Measurements from ENCODE around the gene CHST15. TPM values are rescaled to one million over a fixed set of nuclear protein-coding genes. Genes with fewer than 3 reads are reported as not detected.

The CHST15 gene
- total RNA-seq, 2 experiments from 2014 or later, result 0.09 TPM; not detected in 1

DNA sequence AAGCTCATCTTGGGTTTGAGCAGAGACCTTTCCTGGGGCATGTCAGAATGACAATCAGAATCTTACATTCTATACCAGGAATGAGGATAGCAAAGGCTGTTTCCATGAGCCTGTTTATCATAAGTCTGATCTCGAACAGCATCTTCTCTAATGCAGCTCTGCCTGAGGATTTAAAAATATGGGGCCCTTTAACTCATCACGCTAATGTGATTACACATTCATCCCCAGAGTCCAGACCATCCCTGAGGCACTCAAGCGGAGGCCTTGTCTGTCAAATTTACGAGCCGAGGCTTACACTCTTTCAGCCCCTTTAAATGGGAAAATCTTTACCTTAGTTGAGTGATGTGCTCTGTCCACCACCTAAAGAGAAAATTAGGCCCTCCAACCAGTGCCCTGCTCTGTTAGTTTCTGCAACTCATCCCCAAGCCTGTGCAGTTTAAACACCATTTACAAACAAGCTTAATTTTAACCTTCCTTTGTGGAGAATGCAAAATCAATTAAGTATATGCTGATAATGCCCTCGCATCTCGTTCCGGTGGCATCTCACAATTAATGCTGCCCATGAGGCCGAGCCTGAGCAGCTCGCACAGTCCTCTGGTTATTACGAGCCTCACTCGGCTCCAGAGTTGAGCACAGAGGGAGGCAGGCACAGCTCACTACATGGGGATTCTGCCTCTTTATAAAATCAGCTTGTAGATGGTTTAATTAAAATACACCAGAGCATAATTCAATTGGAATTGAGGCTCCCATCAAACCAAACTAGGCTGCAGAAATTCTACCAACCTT is 16.0 kb downstream of the CHST15 start:
- Mint-ChIP-seq H3K9me3 (ENCODE audit: low read depth) (no peaks in the 10 kb centered on the region), H3K27ac (no peak overlapping the region), H3K27me3 (peaks cover 14% of the 10 kb centered on the region), H3K4me3 (no peak overlapping the region), H3K36me3 (no peaks in the 10 kb centered on the region), H3K4me1 (peaks cover 4% of the 10 kb centered on the region)
- CTCF ChIA-PET, result no interaction called here
- DNase-seq (no peak), ATAC-seq (no peak)

DNA sequence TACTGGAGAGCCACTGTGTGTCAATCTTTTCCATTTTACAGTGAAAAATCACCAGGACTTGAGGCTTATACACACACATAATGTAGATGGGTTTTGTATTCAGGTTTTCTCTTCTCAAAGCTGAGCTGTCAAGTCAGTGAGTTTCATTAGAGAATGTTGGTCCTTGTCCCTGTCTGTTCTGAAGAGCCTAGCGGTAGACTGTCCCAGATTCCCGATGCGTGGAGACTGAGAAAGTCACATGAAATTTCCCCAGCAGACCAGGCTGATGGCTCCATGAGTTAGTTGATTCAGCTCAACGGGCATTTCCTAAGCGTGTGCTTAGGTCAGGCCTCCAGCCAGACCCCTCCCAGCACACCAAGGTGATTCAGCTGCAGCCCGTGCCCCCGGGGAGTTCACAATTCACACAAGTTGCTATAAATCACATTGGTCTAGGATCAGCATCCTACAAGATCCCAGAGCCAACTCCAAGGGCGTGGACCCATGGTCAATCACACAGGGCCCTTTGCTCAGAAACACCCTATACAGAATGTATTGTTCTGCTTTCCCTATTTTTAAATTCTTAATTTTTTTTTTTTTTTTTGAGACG is 17.2 kb downstream of the CHST15 start:
- Mint-ChIP-seq H3K4me1 (peaks cover 4% of the 10 kb centered on the region), H3K9me3 (ENCODE audit: low read depth) (no peaks in the 10 kb centered on the region), H3K27me3 (peaks cover 20% of the 10 kb centered on the region), H3K27ac (no peak overlapping the region), H3K36me3 (no peaks in the 10 kb centered on the region), H3K4me3 (no peak overlapping the region)
- DNase-seq, result no peak
- no peak for ATAC-seq
- CTCF ChIA-PET, result no interaction called here

DNA sequence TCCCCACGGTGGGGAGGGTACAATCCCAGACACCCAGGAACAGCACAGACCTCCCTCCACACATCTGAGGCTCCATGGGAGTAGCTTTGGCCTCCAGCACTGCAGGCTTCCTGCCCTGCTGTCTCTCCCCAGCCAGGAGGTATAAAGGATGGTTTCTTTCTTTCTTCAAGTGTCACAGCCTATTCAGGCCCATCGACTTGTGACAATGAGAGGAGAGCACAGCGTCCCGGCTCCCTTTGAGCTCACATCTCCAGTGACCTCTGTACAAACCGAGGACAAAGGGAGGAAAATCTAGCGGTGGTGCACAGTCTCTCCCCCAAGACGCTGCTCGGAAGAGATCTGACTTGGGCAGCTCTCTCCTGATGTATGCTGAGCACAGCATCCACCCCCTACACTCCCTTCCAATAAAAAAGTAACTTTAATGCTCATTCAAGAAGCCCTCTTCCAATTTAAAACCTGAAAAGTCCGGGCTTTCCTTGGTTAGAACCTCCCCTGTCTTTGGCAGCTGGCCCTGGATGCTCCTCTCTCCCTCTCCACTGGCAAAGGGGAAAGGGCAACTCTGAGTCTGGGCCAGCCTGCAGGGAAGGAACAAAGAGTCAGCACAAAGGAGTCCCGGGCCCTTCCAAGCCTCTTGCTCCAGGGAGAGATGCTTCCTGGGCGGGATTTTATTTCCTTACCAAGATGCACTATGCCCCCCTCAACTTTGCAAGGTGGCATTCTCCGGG is 18.0 kb downstream of the CHST15 start:
- DNase-seq (no peak), ATAC-seq (no peak)
- H3K4me1 Mint-ChIP-seq, result peaks cover 4% of the 10 kb centered on the region
- CTCF ChIA-PET, result no interaction called here
- H3K9me3 Mint-ChIP-seq (ENCODE audit: low read depth), result no peaks in the 10 kb centered on the region
- peaks cover 20% of the 10 kb centered on the region for H3K27me3 Mint-ChIP-seq
- no peak overlapping the region for H3K27ac Mint-ChIP-seq
- H3K4me3 Mint-ChIP-seq, result no peak overlapping the region
- H3K36me3 Mint-ChIP-seq, result no peaks in the 10 kb centered on the region

DNA sequence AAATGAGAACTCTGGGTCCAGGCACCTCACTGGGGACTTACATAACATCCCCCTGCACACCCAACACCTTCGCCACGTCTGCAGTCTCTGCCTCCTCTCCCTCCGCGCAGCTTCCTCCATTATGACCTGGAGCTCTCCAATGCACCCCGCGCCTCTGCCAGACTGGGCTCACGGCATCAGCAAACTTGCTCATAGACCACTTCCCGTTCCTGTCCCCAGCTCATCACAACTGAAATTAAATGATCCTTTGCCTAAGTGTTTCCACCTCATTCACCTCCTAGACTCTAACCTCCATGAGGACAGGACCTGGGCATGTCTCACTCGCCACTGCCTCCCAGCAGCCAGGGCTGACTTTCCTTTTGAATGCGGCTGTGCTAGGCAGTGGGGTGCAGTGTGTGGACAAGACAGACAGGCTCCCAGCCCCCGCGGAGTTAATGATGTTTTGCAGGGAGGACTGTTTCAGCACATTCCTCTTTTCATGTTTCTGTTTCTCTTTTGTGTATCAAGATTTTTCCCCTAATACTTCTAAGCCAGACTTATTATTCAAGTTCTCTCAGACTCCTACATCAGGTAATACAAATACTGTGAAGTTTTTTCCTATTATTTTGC is 18.8 kb downstream of the CHST15 start:
- Mint-ChIP-seq H3K27ac (no peak overlapping the region), H3K4me3 (no peak overlapping the region), H3K9me3 (ENCODE audit: low read depth) (no peaks in the 10 kb centered on the region), H3K4me1 (peaks cover 4% of the 10 kb centered on the region), H3K27me3 (peaks cover 17% of the 10 kb centered on the region), H3K36me3 (no peaks in the 10 kb centered on the region)
- DNase-seq, result no peak
- no peak for ATAC-seq
- CTCF ChIA-PET, result no interaction called here

DNA sequence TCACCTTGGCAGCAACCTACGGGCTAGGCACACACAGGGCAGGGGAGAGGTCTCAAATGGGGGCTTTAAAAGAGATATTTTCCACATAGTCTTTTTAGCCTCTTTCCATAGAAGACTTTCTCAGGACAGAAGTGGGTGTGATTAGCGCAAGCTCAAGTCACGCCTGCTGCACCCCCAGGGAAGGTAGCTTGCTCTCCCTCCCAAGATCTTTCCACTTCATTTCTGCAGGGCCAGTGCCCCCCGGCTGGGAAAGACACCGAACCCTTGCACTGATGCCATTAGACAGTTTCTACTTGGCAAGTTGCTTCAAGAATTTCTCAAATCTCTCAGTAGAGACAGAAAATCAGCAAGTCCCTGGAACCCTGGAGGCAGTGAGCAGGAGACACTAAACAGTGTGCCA is 19.4 kb downstream of the CHST15 start:
- Mint-ChIP-seq H3K36me3 (no peaks in the 10 kb centered on the region), H3K27me3 (peaks cover 17% of the 10 kb centered on the region), H3K9me3 (ENCODE audit: low read depth) (no peaks in the 10 kb centered on the region), H3K4me1 (peaks cover 4% of the 10 kb centered on the region), H3K4me3 (no peak overlapping the region), H3K27ac (no peak overlapping the region)
- DNase-seq (no peak), ATAC-seq (no peak)
- CTCF ChIA-PET, result no interaction called here

DNA sequence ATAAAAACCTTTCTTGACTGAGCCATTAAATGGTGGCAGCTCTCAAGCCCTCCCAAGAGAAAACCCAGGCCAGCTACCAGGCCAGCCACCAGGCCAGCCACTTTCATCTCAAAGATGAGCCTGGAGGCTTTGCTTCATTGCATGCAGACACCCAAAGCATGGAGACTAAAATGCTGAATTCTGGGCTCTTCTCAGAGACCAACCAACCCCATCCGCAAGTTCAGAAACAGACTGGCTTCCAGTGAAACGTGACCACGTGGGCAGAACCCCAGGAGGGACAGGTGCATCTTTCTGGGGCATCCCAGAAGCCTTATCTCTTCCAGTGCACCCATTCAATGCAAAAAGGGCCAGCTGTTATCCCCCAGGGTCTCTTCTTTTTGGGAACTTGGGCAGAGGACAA is 20.9 kb downstream of the CHST15 start:
- CTCF ChIA-PET, result no interaction called here
- DNase-seq (no peak), ATAC-seq (no peak)
- Mint-ChIP-seq H3K27me3 (peaks cover 17% of the 10 kb centered on the region), H3K4me1 (peaks cover 4% of the 10 kb centered on the region), H3K27ac (no peak overlapping the region), H3K36me3 (no peaks in the 10 kb centered on the region), H3K9me3 (ENCODE audit: low read depth) (no peaks in the 10 kb centered on the region), H3K4me3 (no peak overlapping the region)

DNA sequence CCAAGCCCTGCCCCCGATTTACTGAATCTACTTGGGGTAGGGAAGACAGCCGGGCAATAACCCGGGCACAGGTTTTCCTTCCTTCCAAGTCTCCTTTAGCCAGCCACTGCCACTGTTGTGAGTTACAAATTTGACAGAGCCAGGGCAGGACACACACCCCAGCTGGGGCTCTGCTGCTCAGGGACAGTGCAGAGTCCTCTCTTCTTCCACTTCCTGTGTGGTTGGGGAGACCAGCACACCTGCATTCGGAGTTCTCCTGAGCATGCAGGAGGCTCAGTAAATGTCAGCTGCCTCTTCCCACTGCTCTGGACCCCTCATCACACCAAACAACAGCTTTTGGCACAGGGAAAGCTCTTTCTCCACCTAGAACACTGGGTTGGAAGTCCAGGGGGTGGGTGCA is 21.3 kb downstream of the CHST15 start:
- Mint-ChIP-seq H3K4me3 (no peak overlapping the region), H3K9me3 (ENCODE audit: low read depth) (no peaks in the 10 kb centered on the region), H3K36me3 (no peaks in the 10 kb centered on the region), H3K27me3 (peaks cover 17% of the 10 kb centered on the region), H3K4me1 (peaks cover 4% of the 10 kb centered on the region), H3K27ac (no peak overlapping the region)
- CTCF ChIA-PET, result no interaction called here
- ATAC-seq, result no peak
- no peak for DNase-seq

DNA sequence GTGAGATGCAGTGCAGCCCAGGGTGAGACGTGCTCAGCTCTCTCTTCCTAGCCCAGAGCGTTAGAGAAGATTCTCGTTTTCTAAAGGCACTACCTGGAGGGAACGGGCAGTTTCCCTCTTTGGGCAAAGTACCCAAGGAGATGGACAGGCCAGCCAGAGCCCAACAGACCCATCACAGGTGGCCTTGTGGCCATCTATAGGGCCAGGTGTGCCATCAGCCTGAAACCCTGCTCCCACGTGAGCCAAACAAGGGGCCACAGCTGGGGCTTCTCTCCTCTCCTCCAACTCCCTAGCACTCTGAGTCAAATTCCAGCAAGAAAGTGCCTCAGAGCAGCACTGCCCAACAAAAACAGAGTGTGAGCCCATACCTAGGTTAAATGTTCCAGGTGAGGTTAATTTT is 22.3 kb downstream of the CHST15 start:
- CTCF ChIA-PET, result no interaction called here
- H3K4me3 Mint-ChIP-seq, result no peak overlapping the region
- no peak for ATAC-seq
- no peak overlapping the region for H3K27ac Mint-ChIP-seq
- DNase-seq, result no peak
- no peaks in the 10 kb centered on the region for H3K36me3 Mint-ChIP-seq
- H3K9me3 Mint-ChIP-seq (ENCODE audit: low read depth), result no peaks in the 10 kb centered on the region
- peaks cover 22% of the 10 kb centered on the region for H3K27me3 Mint-ChIP-seq
- peaks cover 4% of the 10 kb centered on the region for H3K4me1 Mint-ChIP-seq

DNA sequence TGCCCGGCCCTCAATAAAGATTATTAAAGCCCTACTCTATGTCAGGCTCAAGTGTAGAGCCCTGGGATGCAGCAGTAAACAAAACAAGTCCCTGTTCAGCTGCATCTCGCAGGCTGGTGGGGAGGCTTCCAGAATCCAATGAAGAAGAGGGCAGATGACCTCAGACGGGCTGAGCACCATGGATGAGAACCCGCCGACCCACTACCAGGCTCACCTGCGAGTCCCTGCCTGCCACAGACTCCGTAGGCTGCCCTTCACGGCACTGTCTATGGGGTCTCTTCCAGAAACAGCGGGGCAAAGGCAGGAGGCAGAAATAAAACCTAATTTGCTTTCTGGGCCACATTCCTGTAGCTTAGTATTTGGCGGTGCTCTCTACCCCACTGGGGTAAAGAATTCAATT is 22.7 kb downstream of the CHST15 start:
- Mint-ChIP-seq H3K9me3 (ENCODE audit: low read depth) (no peaks in the 10 kb centered on the region), H3K4me3 (no peak overlapping the region), H3K27ac (no peak overlapping the region), H3K27me3 (peaks cover 26% of the 10 kb centered on the region), H3K4me1 (peaks cover 4% of the 10 kb centered on the region), H3K36me3 (no peaks in the 10 kb centered on the region)
- CTCF ChIA-PET, result no interaction called here
- DNase-seq (no peak), ATAC-seq (no peak)

DNA sequence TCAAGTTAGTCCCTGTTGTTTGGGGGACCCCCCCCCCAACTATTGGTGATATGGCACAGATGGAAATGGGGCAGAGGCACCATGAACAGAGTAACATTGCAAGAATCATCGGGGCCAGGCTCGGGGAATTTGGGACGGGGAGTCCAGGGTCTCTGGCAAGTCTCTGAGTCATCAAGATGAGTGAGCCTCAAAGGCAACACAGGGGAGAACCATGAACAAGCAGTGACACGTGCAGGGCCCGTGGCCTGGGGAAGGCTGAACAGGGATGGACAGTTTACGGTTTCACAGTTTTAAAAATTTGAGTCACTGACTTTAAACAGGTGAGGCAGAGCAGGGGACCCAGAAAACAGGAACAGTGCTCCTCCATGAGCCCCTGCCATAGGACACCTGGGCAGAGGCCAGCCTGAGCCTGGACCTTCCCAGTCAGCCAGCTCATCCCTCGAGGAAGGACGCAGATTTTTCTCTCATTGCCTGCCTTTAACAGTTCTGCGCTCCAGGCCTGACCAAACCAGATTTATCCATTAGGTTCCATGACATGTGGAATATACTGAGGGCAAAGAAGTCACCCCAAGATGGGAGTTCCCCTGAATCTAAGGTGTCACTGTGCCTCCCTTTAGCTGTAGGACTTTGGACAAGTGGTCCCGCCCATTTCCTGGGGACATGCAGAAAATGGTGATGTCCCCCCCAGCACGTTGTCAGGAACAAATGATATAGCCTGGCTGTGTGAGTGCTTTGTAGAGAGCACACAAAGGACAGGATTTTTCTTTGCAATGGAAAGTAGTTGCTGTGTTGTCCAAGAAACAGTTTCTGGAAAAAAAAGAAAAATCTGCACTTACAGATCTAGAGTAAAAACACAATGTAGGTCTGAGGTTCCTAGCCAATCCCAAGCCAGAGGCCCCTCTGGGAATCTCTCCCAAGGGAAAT is 23.8 kb downstream of the CHST15 start:
- Mint-ChIP-seq H3K4me3 (no peak overlapping the region), H3K27me3 (peaks cover 25% of the 10 kb centered on the region), H3K27ac (no peak overlapping the region), H3K9me3 (ENCODE audit: low read depth) (no peaks in the 10 kb centered on the region), H3K36me3 (no peaks in the 10 kb centered on the region), H3K4me1 (peaks cover 6% of the 10 kb centered on the region)
- CTCF ChIA-PET, result no interaction called here
- ATAC-seq (no peak), DNase-seq (no peak)

DNA sequence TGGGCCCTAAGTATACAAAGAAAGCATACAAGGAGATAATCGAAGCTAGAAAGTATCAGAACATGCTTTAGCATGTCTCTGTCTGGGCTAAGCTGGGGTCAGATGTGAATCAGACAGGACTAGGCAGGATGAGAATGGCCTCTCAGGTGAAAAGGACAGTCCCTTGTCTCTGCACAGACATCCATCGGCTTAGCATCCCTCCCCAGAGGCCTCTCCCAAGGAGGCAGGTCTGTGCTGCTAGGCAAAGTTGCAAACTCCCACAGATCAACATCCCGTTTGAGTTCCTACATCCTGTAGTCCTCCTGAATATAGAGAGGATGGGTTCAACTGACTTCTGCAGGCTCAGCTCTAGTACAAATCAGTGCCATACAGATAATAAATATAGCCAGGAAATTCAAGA is 24.5 kb downstream of the CHST15 start:
- no peaks in the 10 kb centered on the region for H3K9me3 Mint-ChIP-seq (ENCODE audit: low read depth)
- peaks cover 23% of the 10 kb centered on the region for H3K27me3 Mint-ChIP-seq
- peaks cover 3% of the 10 kb centered on the region for H3K4me1 Mint-ChIP-seq
- ATAC-seq, result no peak
- H3K4me3 Mint-ChIP-seq, result no peak overlapping the region
- H3K36me3 Mint-ChIP-seq, result no peaks in the 10 kb centered on the region
- CTCF ChIA-PET, result no interaction called here
- no peak for DNase-seq
- no peak overlapping the region for H3K27ac Mint-ChIP-seq

DNA sequence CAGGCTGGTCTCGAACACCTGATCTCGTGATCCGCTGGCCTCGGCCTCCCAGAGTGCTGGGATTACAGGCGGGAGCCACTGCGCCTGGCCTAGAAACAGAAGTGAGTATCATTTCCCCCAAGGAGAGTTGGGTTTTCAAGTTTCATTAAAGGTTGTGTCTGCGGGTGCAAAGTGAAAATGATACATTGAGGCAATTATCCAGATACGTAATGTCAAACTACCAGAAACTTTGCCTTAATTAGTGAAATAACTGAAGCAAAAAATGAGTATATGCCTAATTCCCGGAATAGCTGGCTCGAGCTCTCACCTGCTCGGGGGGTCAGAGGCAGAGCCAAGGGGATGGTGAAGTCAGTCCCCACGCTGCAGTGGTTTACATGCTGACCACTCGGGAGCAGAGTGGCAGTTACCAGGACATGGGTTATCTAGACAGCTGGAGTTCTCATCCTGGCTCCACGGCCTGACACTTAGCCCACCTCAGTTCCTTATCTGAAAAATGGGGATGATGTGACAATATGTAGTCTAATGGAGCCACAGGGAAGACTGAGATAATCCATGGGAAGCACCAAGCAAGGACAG is 25.5 kb downstream of the CHST15 start:
- peaks cover 18% of the 10 kb centered on the region for H3K27me3 Mint-ChIP-seq
- no peaks in the 10 kb centered on the region for H3K9me3 Mint-ChIP-seq (ENCODE audit: low read depth)
- no peak overlapping the region for H3K4me3 Mint-ChIP-seq
- H3K27ac Mint-ChIP-seq, result no peak overlapping the region
- ATAC-seq (no peak), DNase-seq (no peak)
- H3K36me3 Mint-ChIP-seq, result no peaks in the 10 kb centered on the region
- H3K4me1 Mint-ChIP-seq, result peaks cover 3% of the 10 kb centered on the region
- CTCF ChIA-PET, result no interaction called here
